Vagina (tissue), 2 donors: ENCODE results near the gene CACNA1C.

Source experiments
- POLR2AphosphoS5 ChIP-seq, 2 donors: sonication (generic); formaldehyde crosslinking; IDR thresholded peaks; one replicate each; pipeline ENCODE4 v1.9.0; 2017; ENCODE audit warnings: antibody characterized with exemption in 2 of 2, mild to moderate bottlenecking in 2 of 2, low read depth in 1 of 2; ENCODE audit not compliant: insufficient read depth in 1 of 2
- TF ChIP-seq, protein P1 (sequence below), 3 experiments: fragments of 450-650 bp in 2 of 3; fragments of 200-600 bp in 1 of 3; sonication (generic) in 1 of 3; IDR thresholded peaks; one replicate each; pipeline ENCODE4 v1.5.1; 2017 to 2019; ENCODE audit warnings: antibody characterized with exemption in 3 of 3, mild to moderate bottlenecking in 2 of 3, moderate library complexity in 2 of 3

DNA sequence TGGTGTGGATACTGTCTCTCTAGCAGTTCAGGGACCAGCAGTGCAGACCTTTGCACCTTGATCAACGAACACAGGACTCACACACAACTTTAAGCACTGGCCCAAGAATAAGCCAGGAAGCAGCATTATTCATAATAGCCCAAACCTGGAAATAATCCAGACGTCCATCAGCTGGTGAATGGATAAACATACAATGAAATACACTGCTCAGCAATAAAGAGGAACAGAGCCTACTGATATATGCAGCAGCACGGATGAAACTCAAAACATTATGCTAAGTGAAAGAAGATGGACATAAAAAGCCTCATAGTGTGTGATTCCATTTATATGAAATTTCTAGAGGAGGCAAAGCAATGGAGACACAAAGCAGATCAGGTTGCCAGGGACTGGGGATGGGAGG is 438.0 kb downstream of the CACNA1C start:
- TF ChIP-seq, protein P1, sequence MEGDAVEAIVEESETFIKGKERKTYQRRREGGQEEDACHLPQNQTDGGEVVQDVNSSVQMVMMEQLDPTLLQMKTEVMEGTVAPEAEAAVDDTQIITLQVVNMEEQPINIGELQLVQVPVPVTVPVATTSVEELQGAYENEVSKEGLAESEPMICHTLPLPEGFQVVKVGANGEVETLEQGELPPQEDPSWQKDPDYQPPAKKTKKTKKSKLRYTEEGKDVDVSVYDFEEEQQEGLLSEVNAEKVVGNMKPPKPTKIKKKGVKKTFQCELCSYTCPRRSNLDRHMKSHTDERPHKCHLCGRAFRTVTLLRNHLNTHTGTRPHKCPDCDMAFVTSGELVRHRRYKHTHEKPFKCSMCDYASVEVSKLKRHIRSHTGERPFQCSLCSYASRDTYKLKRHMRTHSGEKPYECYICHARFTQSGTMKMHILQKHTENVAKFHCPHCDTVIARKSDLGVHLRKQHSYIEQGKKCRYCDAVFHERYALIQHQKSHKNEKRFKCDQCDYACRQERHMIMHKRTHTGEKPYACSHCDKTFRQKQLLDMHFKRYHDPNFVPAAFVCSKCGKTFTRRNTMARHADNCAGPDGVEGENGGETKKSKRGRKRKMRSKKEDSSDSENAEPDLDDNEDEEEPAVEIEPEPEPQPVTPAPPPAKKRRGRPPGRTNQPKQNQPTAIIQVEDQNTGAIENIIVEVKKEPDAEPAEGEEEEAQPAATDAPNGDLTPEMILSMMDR (IDR thresholded peaks at IDR 0.05) = no peak
- no peak for TF ChIP-seq POLR2AphosphoS5 (IDR thresholded peaks at IDR 0.05; ENCODE audit: insufficient read depth in 1 of 2, low read depth in 1 of 2)
